ENCODE data around the gene SVIL.

DNA sequence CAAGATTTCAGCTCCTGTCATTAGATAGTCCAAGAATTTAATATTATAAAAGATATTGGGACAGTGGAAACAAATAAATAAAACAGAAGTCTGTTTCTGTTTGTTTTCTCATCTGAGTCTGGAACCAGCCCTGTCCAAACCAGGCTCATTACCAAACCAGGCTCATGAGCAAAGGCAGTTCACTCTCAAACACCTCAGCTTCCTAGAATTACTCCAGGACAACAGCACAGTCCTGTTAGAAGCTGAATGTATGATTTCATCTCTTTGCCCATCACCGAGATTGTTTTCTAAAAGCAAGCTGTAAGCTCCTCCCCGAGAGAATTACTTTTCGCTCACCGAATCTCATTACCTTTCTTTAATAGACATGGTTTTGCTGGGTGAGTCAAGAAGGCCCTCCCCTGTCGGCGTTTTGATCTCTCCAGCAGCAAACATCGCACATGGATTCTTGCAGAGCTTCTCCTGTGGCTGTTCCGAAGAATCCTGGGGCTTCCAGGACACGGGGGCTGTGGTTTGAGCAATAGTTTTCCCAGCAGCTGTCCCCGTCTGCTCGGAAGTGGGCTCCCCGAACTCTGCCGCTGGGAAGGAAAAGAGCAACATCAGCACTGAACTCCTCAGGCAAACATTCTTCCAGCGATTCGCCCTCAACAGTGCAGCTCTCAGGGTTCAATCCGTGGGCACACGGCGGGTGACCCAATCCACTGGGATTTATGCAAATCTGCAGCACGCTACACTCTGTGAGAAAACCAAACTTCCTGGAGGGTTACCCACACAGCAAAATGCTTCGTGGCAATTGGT is 112.5 kb downstream of the SVIL start:
- TF ChIP-seq CTCF (IDR thresholded peaks at IDR 0.05 in 8 of 11, conservative IDR thresholded peaks at IDR 0.05 in 3 of 11) (no peak), POLR2A (IDR thresholded peaks at IDR 0.05) (no peak), POLR2AphosphoS5 (IDR thresholded peaks at IDR 0.05) (peak in 1 of 3 donors; percentile 20)

Measured in spleen (tissue), 7 donors.